Neural crest cell (in vitro differentiated cells): ENCODE results near the gene SLC2A9. TPM values are rescaled to one million over a fixed set of nuclear protein-coding genes. Genes with fewer than 3 reads are reported as not detected.

ENCODE experiments used
- DNase-seq: peaks from one replicate; pipeline ENCODE4 v3.0.0; 2021; ENCODE audit warnings: low read depth, mixed read lengths, low spot score
- H3K27ac Mint-ChIP-seq: one replicate; pipeline ENCODE4 v1.8.0; 2021; ENCODE audit warnings: mild to moderate bottlenecking, mixed read lengths; ENCODE audit not compliant: unreplicated experiment
- H3K27me3 Mint-ChIP-seq: 2 replicates; pipeline ENCODE4 v1.8.0; 2021; ENCODE audit warnings: low read depth, mild to moderate bottlenecking, mixed read lengths
- H3K36me3 Mint-ChIP-seq: 2 replicates; pipeline ENCODE4 v1.8.0; 2021; ENCODE audit warnings: low read depth, mild to moderate bottlenecking, mixed read lengths
- H3K4me1 Mint-ChIP-seq: 2 replicates; pipeline ENCODE4 v1.8.0; 2021; ENCODE audit warnings: mixed read lengths
- H3K4me3 Mint-ChIP-seq: one replicate; pipeline ENCODE4 v1.8.0; 2021; ENCODE audit warnings: mild to moderate bottlenecking, mixed read lengths
- H3K9me3 Mint-ChIP-seq: 2 replicates; pipeline ENCODE4 v1.8.0; 2021; ENCODE audit warnings: mixed read lengths
- CTCF ChIP-seq: fragments of 200-600 bp; sonication (generic); conservative IDR thresholded peaks from 2 replicates; pipeline ENCODE4 v1.5.0; 2021; ENCODE audit warnings: antibody characterized with exemption, mild to moderate bottlenecking
- total RNA-seq: library from RNA; stranded (reverse); gene quantifications from 2 replicates; pipeline ENCODE4 v1.2.1, GENCODE V29; 2021

Gene SLC2A9
- total RNA-seq, 1 donor from 2014 or later: 0.26 TPM

DNA sequence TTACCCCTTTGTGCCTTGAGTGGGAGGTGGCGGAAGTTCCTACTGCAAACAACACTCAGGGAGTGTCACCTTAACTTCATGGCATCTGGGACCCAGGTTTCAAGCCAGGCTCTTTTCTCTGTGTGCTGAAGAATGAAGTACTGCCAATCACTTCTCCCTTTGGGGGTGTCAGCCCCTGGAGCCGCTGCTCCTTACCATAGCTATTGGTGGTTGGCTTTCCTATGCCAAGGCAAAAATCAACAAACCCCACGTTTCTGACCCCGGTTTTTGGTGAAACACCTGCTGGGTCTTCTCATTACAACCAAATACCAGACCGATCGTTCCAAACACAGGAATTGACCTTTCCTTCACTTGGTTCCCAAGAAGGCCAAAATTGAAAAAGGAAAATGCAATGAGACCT lies 19.7 kb upstream of the SLC2A9 start:
- H3K9me3 Mint-ChIP-seq: peaks cover 7% of the 10 kb centered on the region
- no peak overlapping the region for H3K27ac Mint-ChIP-seq
- no peaks in the 10 kb centered on the region for H3K4me1 Mint-ChIP-seq
- TF ChIP-seq CTCF: no peak
- no peak overlapping the region for H3K4me3 Mint-ChIP-seq
- H3K36me3 Mint-ChIP-seq: peaks cover 6% of the 10 kb centered on the region
- no peaks in the 10 kb centered on the region for H3K27me3 Mint-ChIP-seq
- DNase-seq: no peak

- H3K4me3 Mint-ChIP-seq: no peak overlapping the region
- no peak for TF ChIP-seq CTCF
- no peaks in the 10 kb centered on the region for H3K4me1 Mint-ChIP-seq
- H3K27ac Mint-ChIP-seq: no peak overlapping the region
- DNase-seq: no peak
- H3K27me3 Mint-ChIP-seq: no peaks in the 10 kb centered on the region
- H3K36me3 Mint-ChIP-seq: peaks cover 6% of the 10 kb centered on the region
- H3K9me3 Mint-ChIP-seq: peaks cover 7% of the 10 kb centered on the region
Observed at GRCh38 chr4:10040049-10040892, 19.0 kb upstream of the SLC2A9 start.

DNA sequence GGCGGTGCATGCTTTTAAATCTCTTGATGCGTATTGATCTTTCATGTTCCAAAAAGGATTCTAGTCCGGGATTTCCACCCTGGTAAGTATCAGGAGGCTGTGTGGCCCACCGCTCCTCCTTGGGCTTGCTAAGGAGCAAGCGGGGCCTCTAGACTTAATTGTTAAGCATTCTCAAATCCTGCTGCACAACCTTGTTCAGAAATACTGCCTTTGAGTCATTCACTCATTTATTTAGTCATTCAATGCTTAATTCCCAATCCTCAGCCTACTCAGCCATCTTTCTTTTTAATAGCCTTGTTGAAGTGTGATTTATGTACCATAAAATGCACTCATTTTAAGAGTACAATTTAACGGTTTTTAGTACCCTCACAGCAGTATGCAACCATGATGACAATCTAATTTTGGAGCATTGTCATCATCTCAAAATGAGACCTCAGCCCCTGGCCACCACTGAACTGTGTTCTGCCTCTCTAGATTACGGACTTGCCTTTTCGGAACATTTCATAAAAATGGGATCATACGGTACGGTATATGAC lies 15.6 kb upstream of the SLC2A9 start:
- Mint-ChIP-seq H3K36me3 (no peaks in the 10 kb centered on the region), H3K4me3 (no peak overlapping the region), H3K4me1 (peaks cover 22% of the 10 kb centered on the region), H3K9me3 (no peaks in the 10 kb centered on the region), H3K27me3 (no peaks in the 10 kb centered on the region), H3K27ac (no peak overlapping the region)
- no peak for TF ChIP-seq CTCF
- DNase-seq: no peak

DNA sequence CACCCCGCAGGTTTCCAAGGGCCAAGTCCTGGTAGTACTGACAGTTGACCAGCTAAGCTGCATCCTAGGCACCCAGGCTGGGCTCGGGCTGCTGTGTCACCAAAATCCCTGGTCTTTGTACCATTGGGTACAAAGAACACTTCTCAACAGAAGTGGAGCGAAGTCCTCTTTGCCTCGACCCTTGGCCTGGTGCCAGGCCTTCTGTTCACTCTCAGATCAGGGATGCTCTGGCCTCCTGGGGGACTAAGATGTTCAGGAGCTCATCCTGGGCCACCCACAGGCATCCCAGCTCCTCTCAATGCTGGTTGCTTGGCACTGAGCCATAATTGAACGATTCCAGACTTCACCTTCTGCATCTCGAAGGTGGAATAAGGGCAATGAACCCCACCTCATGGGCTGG lies 13.8 kb upstream of the SLC2A9 start:
- Mint-ChIP-seq H3K27ac (no peak overlapping the region), H3K4me1 (peaks cover 38% of the 10 kb centered on the region), H3K9me3 (no peaks in the 10 kb centered on the region), H3K4me3 (no peak overlapping the region), H3K36me3 (no peaks in the 10 kb centered on the region), H3K27me3 (no peaks in the 10 kb centered on the region)
- no peak for DNase-seq
- no peak for TF ChIP-seq CTCF

DNA sequence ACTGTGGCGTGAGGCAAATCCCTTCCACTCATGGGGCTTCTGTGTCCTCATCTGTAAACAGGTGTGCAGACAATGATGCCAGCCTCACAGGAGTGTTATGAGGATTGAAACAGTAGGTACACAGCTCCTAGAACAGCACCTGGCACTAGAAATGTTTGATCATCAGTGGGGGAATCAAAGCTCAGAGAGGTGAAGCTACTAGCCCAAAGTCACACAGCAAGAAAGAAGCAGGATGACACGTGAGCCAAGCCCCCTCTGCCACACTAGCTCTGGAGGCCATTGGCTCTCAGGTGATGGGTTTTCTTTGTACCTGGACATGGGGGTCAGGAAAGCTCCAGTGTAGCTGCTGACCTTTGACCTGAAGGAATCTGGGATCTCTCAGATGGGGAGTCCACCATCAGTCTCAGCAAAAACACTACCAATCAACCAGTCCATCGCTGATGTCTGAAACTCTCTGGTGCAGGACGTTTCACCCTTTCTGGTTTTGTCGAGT lies 13.4 kb upstream of the SLC2A9 start:
- TF ChIP-seq CTCF: no peak
- H3K27ac Mint-ChIP-seq: no peak overlapping the region
- H3K36me3 Mint-ChIP-seq: no peaks in the 10 kb centered on the region
- no peaks in the 10 kb centered on the region for H3K27me3 Mint-ChIP-seq
- H3K9me3 Mint-ChIP-seq: no peaks in the 10 kb centered on the region
- peaks cover 43% of the 10 kb centered on the region for H3K4me1 Mint-ChIP-seq
- no peak overlapping the region for H3K4me3 Mint-ChIP-seq
- no peak for DNase-seq
